Measurements from ENCODE around the gene ARHGAP11A. TPM values are rescaled to one million over a fixed set of nuclear protein-coding genes. Genes with fewer than 3 reads are reported as not detected.

Gene ARHGAP11A
- total and polyA plus RNA-seq, 12 donors, result 0.30 to 10.6 (median 2.4) TPM

DNA sequence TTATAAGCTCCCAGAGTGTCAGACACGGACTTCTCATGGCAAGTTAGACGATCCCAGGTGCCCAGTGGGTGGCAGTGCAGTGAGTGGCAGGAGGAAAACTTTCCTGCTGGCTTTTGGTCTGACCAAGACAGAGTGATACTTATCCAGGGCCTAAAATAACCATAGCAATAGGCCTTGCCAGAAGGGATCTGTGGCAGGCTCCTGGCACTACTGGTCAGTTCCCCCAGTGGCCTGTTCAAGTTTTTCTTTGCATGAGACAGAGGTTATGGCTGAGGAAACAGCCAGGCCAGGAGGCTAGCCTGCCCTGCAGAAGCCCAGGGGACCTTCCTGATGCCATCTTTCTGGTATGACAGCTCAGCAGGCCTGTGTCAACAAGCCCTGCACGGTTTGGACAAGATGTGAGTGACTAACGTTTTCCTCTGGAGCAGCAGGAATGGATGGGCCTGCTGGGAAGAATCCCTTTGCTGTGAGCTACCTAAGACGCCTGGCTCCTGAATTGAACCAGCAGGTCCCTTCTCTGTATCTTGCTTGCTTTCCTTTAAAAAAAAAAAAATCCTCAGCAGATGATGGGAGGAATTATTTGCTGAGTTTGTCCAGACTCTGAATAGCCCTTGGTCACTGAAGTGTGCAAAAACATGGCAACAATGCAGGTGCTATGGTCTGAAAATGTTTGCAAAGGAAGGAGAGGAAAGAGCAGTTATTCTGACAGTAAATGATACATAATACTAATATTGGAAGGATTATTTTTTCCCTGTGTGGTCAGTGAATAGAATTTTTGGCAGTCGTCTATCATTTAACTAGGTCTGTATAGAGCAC is 44.2 kb downstream of the ARHGAP11A start:
- no peak for DNase-seq

DNA sequence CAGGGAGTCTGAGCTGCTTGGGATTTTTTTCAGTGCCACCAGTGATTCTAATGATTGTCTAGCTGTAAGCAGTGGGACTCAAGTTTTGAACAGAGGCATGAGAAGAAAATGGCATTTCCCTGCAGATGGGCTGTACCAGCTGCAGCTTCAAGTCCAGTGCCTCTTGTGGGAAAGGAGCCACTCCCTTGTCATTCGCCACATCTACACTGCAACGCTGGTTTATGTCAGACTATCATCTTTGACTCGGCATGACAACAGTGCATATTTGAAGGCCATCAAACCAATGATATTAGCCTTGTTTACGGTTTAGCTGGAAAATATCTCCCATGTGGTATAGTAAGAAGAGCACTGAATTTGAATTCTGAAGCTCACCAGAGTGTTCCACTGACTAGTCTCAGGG is 48.4 kb downstream of the ARHGAP11A start:
- 94 to 97% methylated on average over 4 of the region's 4 CpGs for WGBS, 2 donors
- no peaks in the 10 kb centered on the region for H3K9me3 ChIP-seq

More for the DNA sequence above, 44.2 kb downstream of the ARHGAP11A start:
- peak in 4 of 8 donors; percentile 54 to 74 (median 62) for ATAC-seq
- Histone ChIP-seq H3K36me3 (peaks cover 0 to 3% (median 0%) of the 10 kb centered on the region in 9 donors), H3K27me3 (no peaks in the 10 kb centered on the region), H3K4me1 (peaks cover 0 to 4% (median 0%) of the 10 kb centered on the region in 9 donors), H3K4me3 (no peak overlapping the region), H3K9me3 (no peaks in the 10 kb centered on the region), H3K27ac (no peak overlapping the region)
- 58 to 60% methylated on average over 6 of the region's 6 CpGs for WGBS, 2 donors
- TF ChIP-seq, protein P1, sequence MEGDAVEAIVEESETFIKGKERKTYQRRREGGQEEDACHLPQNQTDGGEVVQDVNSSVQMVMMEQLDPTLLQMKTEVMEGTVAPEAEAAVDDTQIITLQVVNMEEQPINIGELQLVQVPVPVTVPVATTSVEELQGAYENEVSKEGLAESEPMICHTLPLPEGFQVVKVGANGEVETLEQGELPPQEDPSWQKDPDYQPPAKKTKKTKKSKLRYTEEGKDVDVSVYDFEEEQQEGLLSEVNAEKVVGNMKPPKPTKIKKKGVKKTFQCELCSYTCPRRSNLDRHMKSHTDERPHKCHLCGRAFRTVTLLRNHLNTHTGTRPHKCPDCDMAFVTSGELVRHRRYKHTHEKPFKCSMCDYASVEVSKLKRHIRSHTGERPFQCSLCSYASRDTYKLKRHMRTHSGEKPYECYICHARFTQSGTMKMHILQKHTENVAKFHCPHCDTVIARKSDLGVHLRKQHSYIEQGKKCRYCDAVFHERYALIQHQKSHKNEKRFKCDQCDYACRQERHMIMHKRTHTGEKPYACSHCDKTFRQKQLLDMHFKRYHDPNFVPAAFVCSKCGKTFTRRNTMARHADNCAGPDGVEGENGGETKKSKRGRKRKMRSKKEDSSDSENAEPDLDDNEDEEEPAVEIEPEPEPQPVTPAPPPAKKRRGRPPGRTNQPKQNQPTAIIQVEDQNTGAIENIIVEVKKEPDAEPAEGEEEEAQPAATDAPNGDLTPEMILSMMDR (IDR thresholded peaks at IDR 0.05), result peak in 1 of 9 donors; percentile 9
- intact Hi-C loops (cut with DNase I), result loop anchor here in 9 of 10 donors (5.0 to 10.0 kb wide), 9 partner anchors 65 to 1045 kb away; no protein-coding TSS in a partner anchor

DNA sequence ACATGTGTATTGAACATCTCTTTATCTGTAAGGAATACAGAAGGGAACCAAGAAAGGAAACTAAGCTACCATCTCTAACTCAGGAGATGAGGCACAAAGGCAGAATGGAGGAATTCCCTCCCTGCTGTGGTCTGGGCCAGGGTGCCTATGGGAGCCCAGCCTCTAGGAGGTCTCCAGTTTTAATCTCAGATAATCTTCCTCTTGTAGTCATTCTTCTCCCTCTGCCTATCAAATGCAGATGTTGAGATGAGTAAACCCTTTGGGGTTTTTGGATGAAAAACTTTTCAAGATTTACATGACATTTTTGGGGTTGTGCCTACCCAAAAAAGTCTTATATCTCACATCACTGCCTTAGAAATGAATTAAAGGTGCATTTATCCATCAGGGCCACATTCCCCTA is 49.5 kb downstream of the ARHGAP11A start:
- DNase-seq (no peak), ATAC-seq (no peak)
- Histone ChIP-seq H3K4me3 (no peak overlapping the region), H3K9me3 (no peaks in the 10 kb centered on the region), H3K27me3 (no peaks in the 10 kb centered on the region), H3K4me1 (no peaks in the 10 kb centered on the region), H3K27ac (no peak overlapping the region), H3K36me3 (no peaks in the 10 kb centered on the region)
- intact Hi-C loops (cut with DNase I), result loop anchor here in 8 of 10 donors (5.0 to 10.0 kb wide), 9 partner anchors 60 to 1040 kb away; no protein-coding TSS in a partner anchor
- TF ChIP-seq, protein P1 (IDR thresholded peaks at IDR 0.05), result no peak

More for the DNA sequence above, 48.4 kb downstream of the ARHGAP11A start:
- no peak overlapping the region for H3K27ac ChIP-seq
- H3K36me3 ChIP-seq, result no peaks in the 10 kb centered on the region
- TF ChIP-seq, protein P1 (IDR thresholded peaks at IDR 0.05), result no peak
- no peak overlapping the region for H3K4me3 ChIP-seq
- DNase-seq, result no peak
- peaks cover 0 to 4% (median 0%) of the 10 kb centered on the region in 9 donors for H3K4me1 ChIP-seq
- no peaks in the 10 kb centered on the region for H3K27me3 ChIP-seq
- no peak for ATAC-seq
- intact Hi-C loops (cut with DNase I), result loop anchor here in 9 of 10 donors (2.0 to 10.0 kb wide), 10 partner anchors 61 to 1041 kb away; no protein-coding TSS in a partner anchor

DNA sequence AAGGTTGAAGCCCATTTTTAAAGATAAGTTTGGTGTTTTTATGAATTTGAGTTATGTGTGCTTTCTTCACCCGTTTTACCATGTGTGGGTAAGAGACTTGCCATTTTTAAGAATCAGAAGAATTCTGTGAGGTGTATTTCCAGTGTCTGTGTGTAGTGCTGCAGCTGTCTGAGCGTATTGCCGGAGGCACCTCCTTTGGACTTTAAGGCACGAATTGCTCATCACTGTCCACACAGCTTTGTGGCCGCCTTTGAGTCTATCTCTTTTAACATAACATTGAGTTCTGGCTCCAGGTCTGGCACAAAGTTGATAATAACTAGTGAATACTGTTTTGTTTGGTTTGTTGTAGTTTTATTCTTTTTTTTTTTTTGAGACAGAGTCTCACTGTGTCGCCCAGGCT is 52.0 kb downstream of the ARHGAP11A start:
- TF ChIP-seq, protein P1 (IDR thresholded peaks at IDR 0.05), result no peak
- H3K36me3 ChIP-seq, result no peaks in the 10 kb centered on the region
- H3K4me1 ChIP-seq, result peaks cover 0 to 5% (median 0%) of the 10 kb centered on the region in 9 donors
- no peak overlapping the region for H3K27ac ChIP-seq
- ATAC-seq, result no peak
- DNase-seq, result no peak
- H3K9me3 ChIP-seq, result no peaks in the 10 kb centered on the region
- 95 to 98% methylated on average over 6 of the region's 6 CpGs for WGBS, 2 donors
- no peaks in the 10 kb centered on the region for H3K27me3 ChIP-seq
- H3K4me3 ChIP-seq, result no peak overlapping the region
- intact Hi-C loops (cut with DNase I), result loop anchor here in 5 of 10 donors (10.0 kb wide), 6 partner anchors 57 to 1037 kb away; no protein-coding TSS in a partner anchor

All from heart right ventricle (tissue), 16 donors.